ENCODE results near the gene DCAF5. TPM values are rescaled to one million over a fixed set of nuclear protein-coding genes. Genes with fewer than 3 reads are reported as not detected.

DCAF5 gene
- total and polyA plus RNA-seq, 2 of the 13 experiments (the other 11 are each of a cell fraction or from before 2014, with no cell fraction given), result 13.4 to 31.6 TPM

GRCh38 chr14:69151458-69152180 is 1.3 kb downstream of the DCAF5 start (continued):
- TF ChIP-seq ZNF333 (CRISPR knock-in tag; IDR thresholded peaks at IDR 0.05; ENCODE audit: borderline replicate concordance), result 0 out of 2 replicates have a peak, but pooled peaks have one; percentile 79
- no peak for TF ChIP-seq NONO (IDR thresholded peaks at IDR 0.05)
- peak; percentile 45; the same call in 1 of the 2 replicates for TF ChIP-seq NONO (CRISPR knock-in tag; conservative IDR thresholded peaks at IDR 0.05)
- no peak for TF ChIP-seq HDAC6 (IDR thresholded peaks at IDR 0.05; ENCODE audit: low read depth, low read length)
- TF ChIP-seq TOPORS (CRISPR knock-in tag; IDR thresholded peaks at IDR 0.05), result 0 out of 2 replicates have a peak, but pooled peaks have one; percentile 29
- no peak for TF ChIP-seq TBL1XR1 (IDR thresholded peaks at IDR 0.05; ENCODE audit: borderline replicate concordance, low read length, partially characterized antibody)
- TF ChIP-seq, protein P1, sequence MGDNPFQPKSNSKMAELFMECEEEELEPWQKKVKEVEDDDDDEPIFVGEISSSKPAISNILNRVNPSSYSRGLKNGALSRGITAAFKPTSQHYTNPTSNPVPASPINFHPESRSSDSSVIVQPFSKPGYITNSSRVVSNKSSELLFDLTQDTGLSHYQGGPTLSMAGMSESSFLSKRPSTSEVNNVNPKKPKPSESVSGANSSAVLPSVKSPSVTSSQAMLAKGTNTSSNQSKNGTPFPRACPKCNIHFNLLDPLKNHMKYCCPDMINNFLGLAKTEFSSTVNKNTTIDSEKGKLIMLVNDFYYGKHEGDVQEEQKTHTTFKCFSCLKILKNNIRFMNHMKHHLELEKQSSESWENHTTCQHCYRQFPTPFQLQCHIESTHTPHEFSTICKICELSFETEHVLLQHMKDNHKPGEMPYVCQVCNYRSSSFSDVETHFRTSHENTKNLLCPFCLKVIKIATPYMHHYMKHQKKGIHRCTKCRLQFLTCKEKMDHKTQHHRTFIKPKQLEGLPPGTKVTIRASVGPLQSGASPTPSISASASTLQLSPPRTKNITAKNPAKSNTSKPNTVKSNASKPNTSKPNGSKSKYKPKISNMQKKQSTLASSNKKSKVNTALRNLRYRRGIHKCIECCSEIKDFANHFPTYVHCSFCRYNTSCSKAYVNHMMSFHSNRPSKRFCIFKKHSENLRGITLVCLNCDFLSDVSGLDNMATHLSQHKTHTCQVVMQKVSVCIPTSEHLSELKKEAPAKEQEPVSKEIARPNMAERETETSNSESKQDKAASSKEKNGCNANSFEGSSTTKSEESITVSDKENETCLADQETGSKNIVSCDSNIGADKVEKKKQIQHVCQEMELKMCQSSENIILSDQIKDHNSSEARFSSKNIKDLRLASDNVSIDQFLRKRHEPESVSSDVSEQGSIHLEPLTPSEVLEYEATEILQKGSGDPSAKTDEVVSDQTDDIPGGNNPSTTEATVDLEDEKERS (CRISPR knock-in tag; IDR thresholded peaks at IDR 0.05), result 0 out of 2 replicates have a peak, but pooled peaks have one; percentile 29
- no peak for TF ChIP-seq NCOA1 (CRISPR knock-in tag; IDR thresholded peaks at IDR 0.05)
- TF ChIP-seq ZNF570 (CRISPR knock-in tag; IDR thresholded peaks at IDR 0.05; ENCODE audit: borderline replicate concordance), result no peak
- TF ChIP-seq ZNF878 (CRISPR knock-in tag; IDR thresholded peaks at IDR 0.05), result 0 out of 2 replicates have a peak, but pooled peaks have one; percentile 22
- TF ChIP-seq NFE2 (CRISPR knock-in tag; IDR thresholded peaks at IDR 0.05), result no peak
- TF ChIP-seq HNRNPK (IDR thresholded peaks at IDR 0.05; ENCODE audit: low read depth, low read length, poor library complexity, severe bottlenecking), result peak; percentile 72
- TF ChIP-seq ZC3H4 (CRISPR knock-in tag; IDR thresholded peaks at IDR 0.05; ENCODE audit: borderline replicate concordance), result no peak
- TF ChIP-seq HNRNPLL (IDR thresholded peaks at IDR 0.05; ENCODE audit: low read depth, low read length, poor library complexity, severe bottlenecking), result peak; percentile 74
- no peak for TF ChIP-seq ZNF234 (CRISPR knock-in tag; conservative IDR thresholded peaks at IDR 0.05)
- TF ChIP-seq ZBTB14 (CRISPR knock-in tag; IDR thresholded peaks at IDR 0.05), result peak; percentile 36
- peak; percentile 100 for TF ChIP-seq ZFY (CRISPR knock-in tag; IDR thresholded peaks at IDR 0.05)
- TF ChIP-seq AGO1 (IDR thresholded peaks at IDR 0.05; ENCODE audit: low read depth, low read length, poor library complexity, severe bottlenecking), result peak; percentile 63
- TF ChIP-seq ZFP36L1 (CRISPR knock-in tag; IDR thresholded peaks at IDR 0.05), result 0 out of 2 replicates have a peak, but pooled peaks have one; percentile 17
- no peak for TF ChIP-seq TCF12 (IDR thresholded peaks at IDR 0.05)
- TF ChIP-seq TCF12 (CRISPR knock-in tag; IDR thresholded peaks at IDR 0.05), result peak; percentile 54; the same call in 1 of the 2 replicates
- TF ChIP-seq HHEX (CRISPR knock-in tag; IDR thresholded peaks at IDR 0.05), result no peak
- TF ChIP-seq CREB1 (IDR thresholded peaks at IDR 0.05), result no peak
- TF ChIP-seq CREB1 (CRISPR knock-in tag; IDR thresholded peaks at IDR 0.05), result no peak
- TF ChIP-seq NFKB2 (CRISPR knock-in tag; IDR thresholded peaks at IDR 0.05; ENCODE audit: borderline replicate concordance), result peak; percentile 80; the same call in 1 of the 2 replicates
- peak; percentile 75 for TF ChIP-seq PHF20 (CRISPR knock-in tag; IDR thresholded peaks at IDR 0.05)
- TF ChIP-seq YY1 (IDR thresholded peaks at IDR 0.05; ENCODE audit: insufficient read depth, insufficient replicate concordance, low read depth, low read length), result peak; percentile 75
- peak; percentile 88 for TF ChIP-seq SRSF1 (optimal IDR thresholded peaks at IDR 0.05; ENCODE audit: low read depth, low read length)

Data from HepG2 (cell line).